HCT116 (cell line): ENCODE results near the gene CD22. TPM values are rescaled to one million over a fixed set of nuclear protein-coding genes. Genes with fewer than 3 reads are reported as not detected.

Source experiments
- ATAC-seq: fragments of 200-7000 bp; cut with Tn5 transposase; 2 replicates; pipeline ENCODE4 v1.9.1; 2020; ENCODE audit warnings: mild to moderate bottlenecking, moderate library complexity
- BruUV-seq: library from RNA; stranded (reverse); fragments of 400-500 nt; replicated peaks from 2 replicates; lab custom pipeline; 2021; lab: Mats Ljungman, UMichigan
- CTCF ChIA-PET: fragments of 300-600 bp; sonication (Branson Sonifier 250); formaldehyde crosslinking; loops from one replicate; lab custom pipeline; 2021; ENCODE audit warnings: antibody characterized with exemption; lab: Charles Lee
- POLR2A ChIA-PET: fragments of 300-600, 350-600 bp; sonication (Branson Sonifier 250); formaldehyde crosslinking; loops from one replicate; lab custom pipeline; 2021; ENCODE audit warnings: antibody characterized with exemption; lab: Charles Lee
- RAD21 ChIA-PET, 2 experiments: fragments of 300-600 bp; sonication (Branson Sonifier 250); formaldehyde crosslinking; loops; one replicate each; lab custom pipeline; 2023; ENCODE audit warnings: low total read pairs in 2 of 2; ENCODE audit not compliant: uncharacterized antibody in 2 of 2, unreplicated experiment in 2 of 2, low non-redundant PET in 1 of 2; lab: Charles Lee
- DNase-seq: peaks from one replicate; pipeline ENCODE4 v3.0.0-alpha.2; 2010; ENCODE audit warnings: low read depth, low spot score
- H2AFZ ChIP-seq: fragments of 200-600 bp; shearing (Covaris generic), sonication (generic); 2 replicates; pipeline ENCODE4 v1.6.1; 2017; ENCODE audit warnings: low read depth, mixed run types, mixed read lengths, antibody characterized with exemption, low read length; ENCODE audit not compliant: poor library complexity, severe bottlenecking
- H3K27ac ChIP-seq: 2 replicates; pipeline ENCODE4 v1.5.1; 2012; ENCODE audit warnings: low read depth, low read length
- H3K27me3 ChIP-seq: fragments of 200-600 bp; sonication (generic); 2 replicates; pipeline ENCODE4 v1.6.1; 2016; ENCODE audit warnings: mixed run types, low read length, mixed read lengths; ENCODE audit not compliant: insufficient read depth
- H3K36me3 ChIP-seq, 2 experiments: fragments of 200-500 bp in 1 of 2; fragments of 200-600 bp in 1 of 2; sonication (Bioruptor generic) in 1 of 2; sonication (generic) in 1 of 2; 2 replicates each; pipeline versions ENCODE4 v1.5.1 to v1.6.1; 2014 to 2016; ENCODE audit warnings: low read length in 2 of 2, inconsistent platforms in 1 of 2, mixed read lengths in 1 of 2, mixed run types in 1 of 2; ENCODE audit not compliant: insufficient read depth in 2 of 2, control insufficient read depth in 1 of 2
- H3K4me1 ChIP-seq, 2 experiments: fragments of 200-600 bp in 1 of 2; sonication (generic) in 1 of 2; 2 replicates each; pipeline versions ENCODE4 v1.5.1 to v1.6.1; 2012 to 2017; ENCODE audit warnings: low read length in 2 of 2, inconsistent platforms in 1 of 2, mild to moderate bottlenecking in 1 of 2, mixed read lengths in 1 of 2, mixed run types in 1 of 2, moderate library complexity in 1 of 2; ENCODE audit not compliant: insufficient read depth in 2 of 2, control insufficient read depth in 1 of 2
- H3K4me2 ChIP-seq: fragments of 200-600 bp; sonication (generic); 2 replicates; pipeline ENCODE4 v1.6.1; 2017; ENCODE audit warnings: mixed run types, low read length, mixed read lengths
- H3K4me3 ChIP-seq, 2 experiments: fragments of 200-600 bp in 1 of 2; sonication (generic) in 1 of 2; replicated peaks in 1 of 2; 2 replicates each; pipeline ENCODE4 v1.5.1; 2011 to 2016; ENCODE audit warnings: low read length in 2 of 2, control low read depth in 1 of 2, low read depth in 1 of 2, mild to moderate bottlenecking in 1 of 2, mixed read lengths in 1 of 2, mixed run types in 1 of 2
- H3K79me2 ChIP-seq: fragments of 200-600 bp; sonication (generic); 2 replicates; pipeline ENCODE4 v1.6.1; 2017; ENCODE audit warnings: mild to moderate bottlenecking, mixed run types, low read length, moderate library complexity, mixed read lengths; ENCODE audit not compliant: insufficient read depth
- H3K9ac ChIP-seq: fragments of 200-600 bp; sonication (generic); 2 replicates; pipeline ENCODE4 v1.6.1; 2016; ENCODE audit warnings: low read length, mixed read lengths
- H3K9me2 ChIP-seq: fragments of 200-600 bp; sonication (generic), shearing (Covaris generic); 2 replicates; pipeline ENCODE4 v1.6.1; 2017; ENCODE audit warnings: mixed run types, mild to moderate bottlenecking, moderate library complexity; ENCODE audit not compliant: insufficient read depth
- H3K9me3 ChIP-seq, 2 experiments: fragments of 200-500 bp in 1 of 2; fragments of 200-600 bp in 1 of 2; sonication (Bioruptor generic) in 1 of 2; sonication (generic) in 1 of 2; 2 replicates each; pipeline ENCODE4 v1.6.1; 2014 to 2017; ENCODE audit warnings: low read length in 2 of 2, mixed read lengths in 2 of 2, inconsistent platforms in 1 of 2, low read depth in 1 of 2, mild to moderate bottlenecking in 1 of 2, mixed run types in 1 of 2, moderate library complexity in 1 of 2; ENCODE audit not compliant: control insufficient read depth in 1 of 2, insufficient read depth in 1 of 2
- H4K20me1 ChIP-seq: fragments of 200-600 bp; sonication (generic), shearing (Covaris generic); 2 replicates; pipeline ENCODE4 v1.6.1; 2017; ENCODE audit warnings: mixed run types, mild to moderate bottlenecking, moderate library complexity; ENCODE audit not compliant: insufficient read depth
- ATF3 ChIP-seq: IDR thresholded peaks from 2 replicates; pipeline ENCODE4 v1.6.1; 2012
- CBX3 ChIP-seq: IDR thresholded peaks from 2 replicates; pipeline ENCODE4 v1.6.1; 2012; ENCODE audit warnings: low read depth
- CTCF ChIP-seq, 3 experiments: fragments of 200-600 bp in 1 of 3; sonication (generic) in 1 of 3; IDR thresholded peaks in 2 of 3; conservative IDR thresholded peaks in 1 of 3; 2 replicates each; pipeline ENCODE4 v1.5.1; 2012 to 2017; ENCODE audit warnings: low read depth in 2 of 3, low read length in 2 of 3, antibody characterized with exemption in 1 of 3, borderline replicate concordance in 1 of 3, control low read depth in 1 of 3, mild to moderate bottlenecking in 1 of 3, mixed read lengths in 1 of 3, mixed run types in 1 of 3, moderate library complexity in 1 of 3; ENCODE audit not compliant: insufficient read depth in 1 of 3
- EGR1 ChIP-seq: IDR thresholded peaks from 2 replicates; pipeline ENCODE4 v1.6.1; 2012; ENCODE audit warnings: low read depth
- EZH2phosphoT487 ChIP-seq: fragments of 200-600 bp; IDR thresholded peaks from 2 replicates; pipeline ENCODE4 v1.6.1; 2018; ENCODE audit warnings: antibody characterized with exemption, borderline replicate concordance
- FOSL1 ChIP-seq: IDR thresholded peaks from 2 replicates; pipeline ENCODE4 v1.6.1; 2012; ENCODE audit warnings: low read depth
- MAX ChIP-seq: IDR thresholded peaks from 2 replicates; pipeline ENCODE4 v1.6.1; 2012
- POLR2AphosphoS5 ChIP-seq: IDR thresholded peaks from 2 replicates; pipeline ENCODE4 v1.6.1; 2011; ENCODE audit warnings: mild to moderate bottlenecking, low read depth, low read length, moderate library complexity
- RAD21 ChIP-seq: IDR thresholded peaks from 2 replicates; pipeline ENCODE4 v1.6.1; 2012; ENCODE audit warnings: low read depth, mild to moderate bottlenecking
- SIN3A ChIP-seq: IDR thresholded peaks from 2 replicates; pipeline ENCODE4 v1.6.1; 2012; ENCODE audit warnings: low read depth
- SRF ChIP-seq: IDR thresholded peaks from 2 replicates; pipeline ENCODE4 v1.6.1; 2012; ENCODE audit warnings: low read depth
- TCF7L2 ChIP-seq: IDR thresholded peaks from 2 replicates; pipeline ENCODE4 v1.7.0; 2011; ENCODE audit warnings: borderline replicate concordance, inconsistent platforms; ENCODE audit not compliant: insufficient read depth, insufficient read length; ENCODE audit errors: extremely low read depth
- YY1 ChIP-seq: IDR thresholded peaks from 2 replicates; pipeline ENCODE4 v1.6.1; 2011; ENCODE audit warnings: low read length, low read depth, moderate library complexity, mild to moderate bottlenecking; ENCODE audit not compliant: insufficient replicate concordance; ENCODE audit errors: extremely low read depth
- ZBTB33 ChIP-seq: IDR thresholded peaks from 2 replicates; pipeline ENCODE4 v1.6.1; 2011; ENCODE audit warnings: mild to moderate bottlenecking, low read length, moderate library complexity; ENCODE audit not compliant: insufficient replicate concordance; ENCODE audit errors: extremely low read depth
- ZFX ChIP-seq: fragments of 450-650 bp; IDR thresholded peaks from 2 replicates; pipeline ENCODE4 v1.6.1; 2017
- ZNF274 ChIP-seq: fragments of 200-500 bp; sonication (Bioruptor generic); IDR thresholded peaks from 2 replicates; pipeline ENCODE4 v1.6.1; 2014; ENCODE audit warnings: mild to moderate bottlenecking, low read depth, low read length, inconsistent platforms
- intact Hi-C: fragments of 100-400 bp; cut with micrococcal nuclease; formaldehyde crosslinking; loops from 2 replicates; pipeline ENCODE4 v1.10.0; 2022
- total RNA-seq: library from RNA; stranded (reverse); gene quantifications from one replicate; pipeline ENCODE4 v1.2.1, GENCODE V29; 2021; ENCODE audit not compliant: unreplicated experiment

Gene CD22
- total RNA-seq, 1 experiment from 2014 or later: 7.0 TPM

- ChIA-PET CTCF (interaction anchor here (1.7 kb wide), 1 partner anchor 31 kb away, joined by 3 read pairs; no protein-coding TSS in a partner anchor), POLR2A (no interaction called here), RAD21 (no interaction called here)
- TF ChIP-seq CBX3 (no peak), SIN3A (no peak), POLR2AphosphoS5 (no peak), CTCF (IDR thresholded peaks at IDR 0.05 in 2 of 3, conservative IDR thresholded peaks at IDR 0.05 in 1 of 3; ENCODE audit: borderline replicate concordance in 1 of 3, insufficient read depth in 1 of 3, low read depth in 2 of 3, low read length in 2 of 3) (no peak), EZH2phosphoT487 (no peak), RAD21 (no peak), ZFX (no peak)
- Histone ChIP-seq H3K36me3 (no peaks in the 10 kb centered on the region), H3K9ac (no peak overlapping the region), H2AFZ (no peak overlapping the region), H3K4me1 (peaks cover 16 to 42% of the 10 kb centered on the region in 2 experiments), H4K20me1 (no peaks in the 10 kb centered on the region), H3K9me2 (no peaks in the 10 kb centered on the region), H3K79me2 (no peaks in the 10 kb centered on the region), H3K27me3 (no peaks in the 10 kb centered on the region), H3K4me3 (no peak overlapping the region), H3K4me2 (no peak overlapping the region), H3K9me3 (no peaks in the 10 kb centered on the region), H3K27ac (no peak overlapping the region)
- ATAC-seq (no peak), DNase-seq (no peak)
- BruUV-seq: no TSS peak
- intact Hi-C loops: no loop called here
Measured at GRCh38 chr19:35321291-35321690, 7.7 kb upstream of the CD22 start.

- Histone ChIP-seq H3K79me2 (no peaks in the 10 kb centered on the region), H3K9me2 (no peaks in the 10 kb centered on the region), H3K4me3 (no peak overlapping the region), H3K9ac (no peak overlapping the region), H3K4me1 (peaks cover 16 to 42% of the 10 kb centered on the region in 2 experiments), H3K4me2 (no peak overlapping the region), H2AFZ (no peak overlapping the region), H3K36me3 (no peaks in the 10 kb centered on the region), H4K20me1 (no peaks in the 10 kb centered on the region), H3K27ac (no peak overlapping the region), H3K27me3 (no peaks in the 10 kb centered on the region), H3K9me3 (no peaks in the 10 kb centered on the region)
- DNase-seq (no peak), ATAC-seq (no peak)
- BruUV-seq: no TSS peak
- POLR2A ChIA-PET: no interaction called here
- CTCF ChIA-PET: interaction anchor here (1.7 kb wide), 1 partner anchor 31 kb away, joined by 3 read pairs; no protein-coding TSS in a partner anchor
- RAD21 ChIA-PET: no interaction called here
- intact Hi-C loops: no loop called here
- TF ChIP-seq EGR1: no peak
- no peak for TF ChIP-seq FOSL1
- TF ChIP-seq ZBTB33: no peak
- TF ChIP-seq ZNF274: no peak
- no peak for TF ChIP-seq ATF3
- TF ChIP-seq SRF: no peak
- no peak for TF ChIP-seq MAX
- no peak for TF ChIP-seq YY1
- TF ChIP-seq SIN3A: no peak
- TF ChIP-seq TCF7L2: no peak
- no peak for TF ChIP-seq POLR2AphosphoS5
Measured at GRCh38 chr19:35322014-35322413, 7.0 kb upstream of the CD22 start.
